ENCODE results near the gene RPEL1.
A peak's percentile ranks its signal among the peaks of the same experiment; 100 is the strongest.
"Not testable (repeated sequence)": the region's sequence is repeated elsewhere in the genome, so short reads cannot be mapped to it uniquely, and the experiment has no call there.

Gene RPEL1

GRCh38 chr10:103245587-103245986 is at the start of gene RPEL1:
TSS of gene RPEL1 (plus strand) at chr10:103245887. CDS start at chr10:103245997, 110 bp downstream.
- DNase-seq = not testable (repeated sequence)

GRCh38 chr10:103196516-103196915 is 49.2 kb upstream of the RPEL1 start:
- no peak for DNase-seq

- DNase-seq = peak; percentile 25
Observed at GRCh38 chr10:103197174-103197573, 48.5 kb upstream of the RPEL1 start.

- no peak for DNase-seq
Observed at GRCh38 chr10:103197903-103198302, 47.8 kb upstream of the RPEL1 start.

- no peak for DNase-seq
Observed at GRCh38 chr10:103198648-103199047, 47.0 kb upstream of the RPEL1 start.

GRCh38 chr10:103199488-103199887 is 46.2 kb upstream of the RPEL1 start:
- no peak for DNase-seq

- no peak for DNase-seq
Observed at GRCh38 chr10:103202319-103202718, 43.4 kb upstream of the RPEL1 start.

GRCh38 chr10:103203466-103203865 is 42.2 kb upstream of the RPEL1 start:
- no peak for DNase-seq

GRCh38 chr10:103204353-103205255 is 41.1 kb upstream of the RPEL1 start:
- no peak for DNase-seq

- not testable (repeated sequence) for DNase-seq
Observed at GRCh38 chr10:103205401-103205800, 40.3 kb upstream of the RPEL1 start.

GRCh38 chr10:103206715-103207114 is 39.0 kb upstream of the RPEL1 start:
- not testable (repeated sequence) for DNase-seq

- DNase-seq = no peak
Observed at GRCh38 chr10:103207141-103207540, 38.5 kb upstream of the RPEL1 start.

- not testable (repeated sequence) for DNase-seq
Observed at GRCh38 chr10:103207643-103208042, 38.0 kb upstream of the RPEL1 start.

- DNase-seq = not testable (repeated sequence)
Observed at GRCh38 chr10:103210262-103210661, 35.4 kb upstream of the RPEL1 start.

- no peak for DNase-seq
Observed at GRCh38 chr10:103215601-103216000, 30.1 kb upstream of the RPEL1 start.

- DNase-seq = not testable (repeated sequence)
Observed at GRCh38 chr10:103216362-103216761, 29.3 kb upstream of the RPEL1 start.

GRCh38 chr10:103224133-103224532 is 21.6 kb upstream of the RPEL1 start:
- DNase-seq = no peak

- not testable (repeated sequence) for DNase-seq
Observed at GRCh38 chr10:103224721-103225120, 21.0 kb upstream of the RPEL1 start.

GRCh38 chr10:103225939-103226338 is 19.7 kb upstream of the RPEL1 start:
- DNase-seq = no peak

- DNase-seq = no peak
Observed at GRCh38 chr10:103227416-103227815, 18.3 kb upstream of the RPEL1 start.

- DNase-seq = no peak
Observed at GRCh38 chr10:103231047-103231551, 14.6 kb upstream of the RPEL1 start.

- DNase-seq = no peak
Observed at GRCh38 chr10:103232131-103232673, 13.5 kb upstream of the RPEL1 start.

- DNase-seq = no peak
Observed at GRCh38 chr10:103232772-103233488, 12.8 kb upstream of the RPEL1 start.
